HFF-Myc (cell line): Measurements from ENCODE around the gene DMD.

Experiments used
- DNase-seq: peaks from one replicate; pipeline ENCODE4 v3.0.0-alpha.2; 2011; ENCODE audit warnings: low read depth; ENCODE audit errors: extremely low read depth
- H3K4me3 ChIP-seq: replicated peaks from 2 replicates; pipeline ENCODE4 v1.5.1; 2011; ENCODE audit warnings: low read depth, mild to moderate bottlenecking, control low read depth, low read length
- TF ChIP-seq, protein P1 (sequence below): IDR thresholded peaks from 2 replicates; pipeline ENCODE4 v1.5.1; 2012; ENCODE audit warnings: mild to moderate bottlenecking, low read depth, low read length, control low read depth; ENCODE audit errors: missing control alignments

The DMD gene

DNA sequence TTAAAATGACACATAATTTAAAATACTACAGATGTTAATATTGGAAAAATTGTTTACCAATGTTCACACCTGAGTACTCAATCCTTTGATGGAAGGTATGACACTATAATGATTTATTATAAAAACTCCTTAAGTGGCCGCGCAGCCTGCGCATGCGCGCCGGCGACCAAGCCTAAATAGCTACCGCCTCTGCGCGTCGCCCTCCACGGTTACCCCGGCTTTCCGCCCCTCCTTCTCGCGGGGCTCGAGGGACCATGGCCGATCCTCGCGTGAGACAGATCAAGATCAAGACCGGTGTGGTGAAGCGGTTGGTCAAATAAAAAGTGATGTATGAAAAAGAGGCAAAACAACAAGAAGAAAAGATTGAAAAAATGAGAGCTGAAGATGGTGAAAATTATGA, 170.2 kb downstream of the DMD start:
- no peak overlapping the region for H3K4me3 ChIP-seq
- TF ChIP-seq, protein P1, sequence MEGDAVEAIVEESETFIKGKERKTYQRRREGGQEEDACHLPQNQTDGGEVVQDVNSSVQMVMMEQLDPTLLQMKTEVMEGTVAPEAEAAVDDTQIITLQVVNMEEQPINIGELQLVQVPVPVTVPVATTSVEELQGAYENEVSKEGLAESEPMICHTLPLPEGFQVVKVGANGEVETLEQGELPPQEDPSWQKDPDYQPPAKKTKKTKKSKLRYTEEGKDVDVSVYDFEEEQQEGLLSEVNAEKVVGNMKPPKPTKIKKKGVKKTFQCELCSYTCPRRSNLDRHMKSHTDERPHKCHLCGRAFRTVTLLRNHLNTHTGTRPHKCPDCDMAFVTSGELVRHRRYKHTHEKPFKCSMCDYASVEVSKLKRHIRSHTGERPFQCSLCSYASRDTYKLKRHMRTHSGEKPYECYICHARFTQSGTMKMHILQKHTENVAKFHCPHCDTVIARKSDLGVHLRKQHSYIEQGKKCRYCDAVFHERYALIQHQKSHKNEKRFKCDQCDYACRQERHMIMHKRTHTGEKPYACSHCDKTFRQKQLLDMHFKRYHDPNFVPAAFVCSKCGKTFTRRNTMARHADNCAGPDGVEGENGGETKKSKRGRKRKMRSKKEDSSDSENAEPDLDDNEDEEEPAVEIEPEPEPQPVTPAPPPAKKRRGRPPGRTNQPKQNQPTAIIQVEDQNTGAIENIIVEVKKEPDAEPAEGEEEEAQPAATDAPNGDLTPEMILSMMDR: no peak
- no peak for DNase-seq

- TF ChIP-seq, protein P1: no peak
- DNase-seq: no peak
- H3K4me3 ChIP-seq: no peak overlapping the region
Observed at GRCh38 chrX:33032700-33033099, 178.6 kb downstream of the DMD start.

DNA sequence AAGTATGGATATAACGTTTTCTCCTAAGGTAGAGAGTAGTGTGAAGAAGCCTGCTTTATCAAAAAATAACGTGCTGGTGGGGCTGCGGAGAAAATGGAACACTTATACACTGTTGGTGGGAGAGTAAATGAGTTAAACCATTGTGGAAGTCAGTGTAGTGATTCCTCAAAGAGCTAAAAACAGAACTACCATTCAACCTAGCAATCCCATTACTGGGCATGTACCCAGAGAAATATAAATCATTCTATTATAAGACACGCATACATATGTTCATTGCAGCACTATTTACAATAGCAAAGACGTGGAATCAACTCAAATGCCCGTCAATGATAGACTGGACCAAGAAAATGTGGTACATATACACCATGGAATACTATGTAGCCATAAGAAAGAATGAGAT, 196.4 kb downstream of the DMD start:
- no peak overlapping the region for H3K4me3 ChIP-seq
- no peak for DNase-seq
- TF ChIP-seq, protein P1: no peak

DNA sequence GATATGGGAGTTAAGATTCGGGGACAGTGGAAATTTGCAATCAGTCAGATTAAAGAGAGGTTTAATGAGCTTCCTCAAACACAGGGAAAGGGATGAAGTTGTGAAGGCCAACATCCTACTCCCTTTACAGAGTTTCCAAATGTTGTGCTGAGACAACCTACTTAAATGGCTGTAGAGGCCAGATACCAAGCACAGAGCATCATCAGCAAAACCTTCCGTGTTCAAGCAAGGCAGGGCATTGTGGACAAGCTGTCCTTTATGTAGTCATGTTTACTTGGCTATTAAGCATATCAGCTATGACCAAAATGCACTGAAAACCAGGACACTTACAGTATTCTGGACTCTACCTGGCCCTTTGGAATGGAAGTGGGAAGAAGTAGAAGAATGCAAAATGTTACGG, 197.3 kb downstream of the DMD start:
- DNase-seq: no peak
- no peak overlapping the region for H3K4me3 ChIP-seq
- TF ChIP-seq, protein P1: no peak

- DNase-seq: no peak
- TF ChIP-seq, protein P1: no peak
- H3K4me3 ChIP-seq: no peak overlapping the region
Observed at GRCh38 chrX:33001107-33001506, 210.2 kb downstream of the DMD start.

DNA sequence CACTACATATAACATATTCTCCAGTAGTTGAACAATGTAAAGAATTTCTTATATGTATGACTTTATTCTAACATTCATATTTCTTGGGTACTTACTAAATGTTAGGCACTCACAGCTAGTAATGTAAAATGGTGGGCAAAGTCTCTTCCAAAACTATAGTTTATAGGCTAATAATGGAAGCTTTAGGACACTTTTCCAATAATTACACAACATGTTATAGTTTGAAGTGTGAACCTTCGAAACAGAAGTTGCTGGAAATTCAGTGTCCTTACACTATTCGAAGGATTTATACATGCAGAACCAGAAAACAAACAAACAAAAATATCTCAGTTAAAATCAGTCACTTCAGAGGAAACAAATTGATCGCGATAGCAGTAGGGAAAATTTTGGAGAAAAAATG, 212.6 kb downstream of the DMD start:
- TF ChIP-seq, protein P1: no peak
- no peak for DNase-seq
- H3K4me3 ChIP-seq: no peak overlapping the region

DNA sequence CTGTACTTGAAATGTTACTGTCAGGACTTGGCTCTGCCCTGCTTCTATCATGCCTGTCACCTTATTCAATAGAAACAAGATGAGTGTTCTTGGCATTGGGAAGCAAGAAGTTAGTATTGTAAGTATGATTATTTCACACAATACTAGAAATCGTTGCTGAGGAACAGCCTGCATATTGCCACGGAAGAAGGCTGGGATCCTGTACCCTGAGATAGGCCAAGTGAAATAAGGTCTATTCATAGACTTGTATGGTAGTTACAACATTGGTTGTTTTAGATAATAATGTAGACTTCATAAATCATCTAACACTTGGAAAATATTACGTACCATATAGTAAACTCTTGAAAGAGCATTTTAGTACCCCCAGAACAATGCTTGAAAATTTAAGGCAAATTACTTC, 215.9 kb downstream of the DMD start:
- DNase-seq: no peak
- no peak overlapping the region for H3K4me3 ChIP-seq
- TF ChIP-seq, protein P1: no peak
